ENCODE data around the gene RFX8. TPM values are rescaled to one million over a fixed set of nuclear protein-coding genes. Genes with fewer than 3 reads are reported as not detected.

Gene RFX8
- total RNA-seq, 2 donors from 2014 or later = not detected

- DNase-seq = no peak
- no peak overlapping the region for H3K4me3 ChIP-seq (ENCODE audit: low read length)
- peaks cover 9% of the 10 kb centered on the region for H3K27me3 Mint-ChIP-seq (ENCODE audit: insufficient read depth)
- TF ChIP-seq, protein P1, sequence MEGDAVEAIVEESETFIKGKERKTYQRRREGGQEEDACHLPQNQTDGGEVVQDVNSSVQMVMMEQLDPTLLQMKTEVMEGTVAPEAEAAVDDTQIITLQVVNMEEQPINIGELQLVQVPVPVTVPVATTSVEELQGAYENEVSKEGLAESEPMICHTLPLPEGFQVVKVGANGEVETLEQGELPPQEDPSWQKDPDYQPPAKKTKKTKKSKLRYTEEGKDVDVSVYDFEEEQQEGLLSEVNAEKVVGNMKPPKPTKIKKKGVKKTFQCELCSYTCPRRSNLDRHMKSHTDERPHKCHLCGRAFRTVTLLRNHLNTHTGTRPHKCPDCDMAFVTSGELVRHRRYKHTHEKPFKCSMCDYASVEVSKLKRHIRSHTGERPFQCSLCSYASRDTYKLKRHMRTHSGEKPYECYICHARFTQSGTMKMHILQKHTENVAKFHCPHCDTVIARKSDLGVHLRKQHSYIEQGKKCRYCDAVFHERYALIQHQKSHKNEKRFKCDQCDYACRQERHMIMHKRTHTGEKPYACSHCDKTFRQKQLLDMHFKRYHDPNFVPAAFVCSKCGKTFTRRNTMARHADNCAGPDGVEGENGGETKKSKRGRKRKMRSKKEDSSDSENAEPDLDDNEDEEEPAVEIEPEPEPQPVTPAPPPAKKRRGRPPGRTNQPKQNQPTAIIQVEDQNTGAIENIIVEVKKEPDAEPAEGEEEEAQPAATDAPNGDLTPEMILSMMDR (conservative IDR thresholded peaks at IDR 0.05) = no peak
- H3K4me1 Mint-ChIP-seq = no peaks in the 10 kb centered on the region
- no peaks in the 10 kb centered on the region for H3K9me3 ChIP-seq (ENCODE audit: control insufficient read depth, low read length)
- 91 to 96% methylated on average over 5 to 6 of the region's 6 CpGs for WGBS, 2 experiments (ENCODE audit: insufficient coverage in 1 of 2, insufficient read length in 1 of 2)
- no peaks in the 10 kb centered on the region for H3K4me1 ChIP-seq (ENCODE audit: control insufficient read depth, insufficient read depth, low read length)
- no peak overlapping the region for H3K27ac Mint-ChIP-seq
- H3K9me3 Mint-ChIP-seq = no peaks in the 10 kb centered on the region
- H3K4me3 Mint-ChIP-seq = no peak overlapping the region
- H3K27me3 ChIP-seq (ENCODE audit: control insufficient read depth, insufficient read depth, low read length, poor library complexity, severe bottlenecking) = no peaks in the 10 kb centered on the region
- no peaks in the 10 kb centered on the region for H3K36me3 Mint-ChIP-seq (ENCODE audit: low read depth)
- no peak overlapping the region for H3K27ac ChIP-seq (ENCODE audit: low read depth, low read length)
- H3K36me3 ChIP-seq (ENCODE audit: control insufficient read depth, insufficient read depth, low read length) = no peaks in the 10 kb centered on the region
- no peak overlapping the region for H3K9ac ChIP-seq (ENCODE audit: extremely low read depth, low read length, poor library complexity, severe bottlenecking)
Observed at GRCh38 chr2:101408925-101409324, 66.0 kb downstream of the RFX8 start.

GRCh38 chr2:101405351-101405899 lies 69.5 kb downstream of the RFX8 start:
- no peak overlapping the region for H3K4me3 ChIP-seq (ENCODE audit: low read length)
- H3K4me3 Mint-ChIP-seq = no peak overlapping the region
- 90 to 93% methylated on average over 3 to 6 of the region's 7 CpGs for WGBS, 2 experiments (ENCODE audit: insufficient coverage in 1 of 2, insufficient read length in 1 of 2)
- no peak overlapping the region for H3K9ac ChIP-seq (ENCODE audit: extremely low read depth, low read length, poor library complexity, severe bottlenecking)
- no peaks in the 10 kb centered on the region for H3K36me3 Mint-ChIP-seq (ENCODE audit: low read depth)
- H3K4me1 ChIP-seq (ENCODE audit: control insufficient read depth, insufficient read depth, low read length) = no peaks in the 10 kb centered on the region
- no peak overlapping the region for H3K27ac ChIP-seq (ENCODE audit: low read depth, low read length)
- TF ChIP-seq, protein P1 (conservative IDR thresholded peaks at IDR 0.05) = no peak
- no peak overlapping the region for H3K27ac Mint-ChIP-seq
- no peaks in the 10 kb centered on the region for H3K9me3 Mint-ChIP-seq
- H3K27me3 Mint-ChIP-seq (ENCODE audit: insufficient read depth) = peaks cover 3% of the 10 kb centered on the region
- H3K27me3 ChIP-seq (ENCODE audit: control insufficient read depth, insufficient read depth, low read length, poor library complexity, severe bottlenecking) = no peaks in the 10 kb centered on the region
- H3K4me1 Mint-ChIP-seq = peaks cover 2% of the 10 kb centered on the region
- no peak for DNase-seq
- no peaks in the 10 kb centered on the region for H3K9me3 ChIP-seq (ENCODE audit: control insufficient read depth, low read length)
- H3K36me3 ChIP-seq (ENCODE audit: control insufficient read depth, insufficient read depth, low read length) = no peaks in the 10 kb centered on the region

GRCh38 chr2:101403745-101404144 lies 71.2 kb downstream of the RFX8 start:
- WGBS, 2 experiments (ENCODE audit: insufficient coverage in 1 of 2, insufficient read length in 1 of 2) = no CpG with 5 or more reads among the region's 1 CpG
- Histone ChIP-seq H3K27me3 (ENCODE audit: control insufficient read depth, insufficient read depth, low read length, poor library complexity, severe bottlenecking) (no peaks in the 10 kb centered on the region), H3K36me3 (ENCODE audit: control insufficient read depth, insufficient read depth, low read length) (no peaks in the 10 kb centered on the region), H3K27ac (ENCODE audit: low read depth, low read length) (no peak overlapping the region), H3K9me3 (ENCODE audit: control insufficient read depth, low read length) (no peaks in the 10 kb centered on the region), H3K9ac (ENCODE audit: extremely low read depth, low read length, poor library complexity, severe bottlenecking) (no peak overlapping the region), H3K4me3 (ENCODE audit: low read length) (no peak overlapping the region), H3K4me1 (ENCODE audit: control insufficient read depth, insufficient read depth, low read length) (no peaks in the 10 kb centered on the region)
- TF ChIP-seq, protein P1 (conservative IDR thresholded peaks at IDR 0.05) = no peak
- Mint-ChIP-seq H3K36me3 (ENCODE audit: low read depth) (no peaks in the 10 kb centered on the region), H3K27me3 (ENCODE audit: insufficient read depth) (peaks cover 3% of the 10 kb centered on the region), H3K4me3 (no peak overlapping the region), H3K27ac (no peak overlapping the region), H3K9me3 (no peaks in the 10 kb centered on the region), H3K4me1 (peaks cover 13% of the 10 kb centered on the region)
- DNase-seq = no peak

Measured in endodermal cell (in vitro differentiated cells).